ENCODE data around the gene NCBP2.

NCBP2 gene

GRCh38 chr3:196987022-196987421 is 44.7 kb upstream of the NCBP2 start:
- TF ChIP-seq OSR1 (CRISPR knock-in tag; IDR thresholded peaks at IDR 0.05) = no peak
- no peak for TF ChIP-seq GLIS3 (CRISPR knock-in tag; IDR thresholded peaks at IDR 0.05)
- TF ChIP-seq CSDC2 (CRISPR knock-in tag; IDR thresholded peaks at IDR 0.05) = no peak
- no peak for TF ChIP-seq CREB5 (CRISPR knock-in tag; IDR thresholded peaks at IDR 0.05; ENCODE audit: low read depth)
- TF ChIP-seq RARB (CRISPR knock-in tag; IDR thresholded peaks at IDR 0.05) = no peak
- no peak for TF ChIP-seq SNAI2 (CRISPR knock-in tag; IDR thresholded peaks at IDR 0.05)
- no peak for TF ChIP-seq ISL1 (CRISPR knock-in tag; IDR thresholded peaks at IDR 0.05)
- no peak for ATAC-seq

GRCh38 chr3:196985954-196986885 is 43.9 kb upstream of the NCBP2 start:
- ATAC-seq = no peak
- TF ChIP-seq CSRNP3 (CRISPR knock-in tag; IDR thresholded peaks at IDR 0.05) (no peak), ZNF70 (CRISPR knock-in tag; IDR thresholded peaks at IDR 0.05) (no peak), PPARA (CRISPR knock-in tag; IDR thresholded peaks at IDR 0.05; ENCODE audit: borderline replicate concordance) (no peak), ISL1 (CRISPR knock-in tag; IDR thresholded peaks at IDR 0.05) (no peak), ZFP30 (CRISPR knock-in tag; IDR thresholded peaks at IDR 0.05) (no peak), SNAI2 (CRISPR knock-in tag; IDR thresholded peaks at IDR 0.05) (no peak), TCF4 (CRISPR knock-in tag; IDR thresholded peaks at IDR 0.05; ENCODE audit: borderline replicate concordance) (no peak), BACH2 (CRISPR knock-in tag; IDR thresholded peaks at IDR 0.05; ENCODE audit: borderline replicate concordance) (no peak)

GRCh38 chr3:196985298-196985697 is 43.0 kb upstream of the NCBP2 start:
- TF ChIP-seq GLIS3 (CRISPR knock-in tag; IDR thresholded peaks at IDR 0.05) (no peak), ZNF565 (CRISPR knock-in tag; conservative IDR thresholded peaks at IDR 0.05; ENCODE audit: low read depth) (no peak), ZFP30 (CRISPR knock-in tag; IDR thresholded peaks at IDR 0.05) (no peak)
- ATAC-seq = no peak

- ATAC-seq = no peak
- no peak for TF ChIP-seq ISL1 (CRISPR knock-in tag; IDR thresholded peaks at IDR 0.05)
- no peak for TF ChIP-seq OSR1 (CRISPR knock-in tag; IDR thresholded peaks at IDR 0.05)
- no peak for TF ChIP-seq BACH2 (CRISPR knock-in tag; IDR thresholded peaks at IDR 0.05; ENCODE audit: borderline replicate concordance)
- no peak for TF ChIP-seq PPARA (CRISPR knock-in tag; IDR thresholded peaks at IDR 0.05; ENCODE audit: borderline replicate concordance)
- TF ChIP-seq CSDC2 (CRISPR knock-in tag; IDR thresholded peaks at IDR 0.05) = no peak
- no peak for TF ChIP-seq SNAI2 (CRISPR knock-in tag; IDR thresholded peaks at IDR 0.05)
Observed at GRCh38 chr3:196983186-196983585, 40.9 kb upstream of the NCBP2 start.

GRCh38 chr3:196981657-196982056 is 39.3 kb upstream of the NCBP2 start:
- no peak for ATAC-seq
- TF ChIP-seq ZNF70 (CRISPR knock-in tag; IDR thresholded peaks at IDR 0.05) (no peak), SNAI2 (CRISPR knock-in tag; IDR thresholded peaks at IDR 0.05) (no peak), ZNF565 (CRISPR knock-in tag; conservative IDR thresholded peaks at IDR 0.05; ENCODE audit: low read depth) (no peak), OSR1 (CRISPR knock-in tag; IDR thresholded peaks at IDR 0.05) (no peak), BACH2 (CRISPR knock-in tag; IDR thresholded peaks at IDR 0.05; ENCODE audit: borderline replicate concordance) (no peak), GLIS3 (CRISPR knock-in tag; IDR thresholded peaks at IDR 0.05) (no peak), TOX (CRISPR knock-in tag; IDR thresholded peaks at IDR 0.05; ENCODE audit: borderline replicate concordance) (no peak), ZNF8 (CRISPR knock-in tag; IDR thresholded peaks at IDR 0.05) (no peak), TCF4 (CRISPR knock-in tag; IDR thresholded peaks at IDR 0.05; ENCODE audit: borderline replicate concordance) (no peak)

- no peak for TF ChIP-seq ARNTL (CRISPR knock-in tag; IDR thresholded peaks at IDR 0.05; ENCODE audit: borderline replicate concordance, low read depth)
- TF ChIP-seq ESRRG (CRISPR knock-in tag; IDR thresholded peaks at IDR 0.05) = no peak
- TF ChIP-seq PPARA (CRISPR knock-in tag; IDR thresholded peaks at IDR 0.05; ENCODE audit: borderline replicate concordance) = no peak
- TF ChIP-seq ZNF70 (CRISPR knock-in tag; IDR thresholded peaks at IDR 0.05) = no peak
- TF ChIP-seq TOX (CRISPR knock-in tag; IDR thresholded peaks at IDR 0.05; ENCODE audit: borderline replicate concordance) = no peak
- TF ChIP-seq TCF4 (CRISPR knock-in tag; IDR thresholded peaks at IDR 0.05; ENCODE audit: borderline replicate concordance) = no peak
- TF ChIP-seq CSDC2 (CRISPR knock-in tag; IDR thresholded peaks at IDR 0.05) = no peak
- ATAC-seq = no peak
Observed at GRCh38 chr3:196979545-196979944, 37.2 kb upstream of the NCBP2 start.

- ATAC-seq = no peak
- TF ChIP-seq RARB (CRISPR knock-in tag; IDR thresholded peaks at IDR 0.05) = no peak
- TF ChIP-seq PPARA (CRISPR knock-in tag; IDR thresholded peaks at IDR 0.05; ENCODE audit: borderline replicate concordance) = no peak
- no peak for TF ChIP-seq ZNF70 (CRISPR knock-in tag; IDR thresholded peaks at IDR 0.05)
- TF ChIP-seq ISL1 (CRISPR knock-in tag; IDR thresholded peaks at IDR 0.05) = no peak
- TF ChIP-seq CSDC2 (CRISPR knock-in tag; IDR thresholded peaks at IDR 0.05) = no peak
- no peak for TF ChIP-seq TCF4 (CRISPR knock-in tag; IDR thresholded peaks at IDR 0.05; ENCODE audit: borderline replicate concordance)
- TF ChIP-seq ZNF565 (CRISPR knock-in tag; conservative IDR thresholded peaks at IDR 0.05; ENCODE audit: low read depth) = no peak
- no peak for TF ChIP-seq TSHZ2 (CRISPR knock-in tag; IDR thresholded peaks at IDR 0.05)
- TF ChIP-seq POU6F1 (CRISPR knock-in tag; IDR thresholded peaks at IDR 0.05; ENCODE audit: borderline replicate concordance, low read depth) = no peak
- no peak for TF ChIP-seq ARNTL (CRISPR knock-in tag; IDR thresholded peaks at IDR 0.05; ENCODE audit: borderline replicate concordance, low read depth)
- no peak for TF ChIP-seq BACH2 (CRISPR knock-in tag; IDR thresholded peaks at IDR 0.05; ENCODE audit: borderline replicate concordance)
- no peak for TF ChIP-seq ZNF8 (CRISPR knock-in tag; IDR thresholded peaks at IDR 0.05)
Observed at GRCh38 chr3:196976941-196977340, 34.6 kb upstream of the NCBP2 start.
